DMS114 treated with DMSO at 0.1 percent for 48 hours (cell line): ENCODE data around the gene TEPSIN.

Experiments used
- DNase-seq: peaks from one replicate; lab custom pipeline; 2025; ENCODE audit not compliant: unreplicated experiment; lab: John Stamatoyannopoulos, UW

TEPSIN gene, protein sequence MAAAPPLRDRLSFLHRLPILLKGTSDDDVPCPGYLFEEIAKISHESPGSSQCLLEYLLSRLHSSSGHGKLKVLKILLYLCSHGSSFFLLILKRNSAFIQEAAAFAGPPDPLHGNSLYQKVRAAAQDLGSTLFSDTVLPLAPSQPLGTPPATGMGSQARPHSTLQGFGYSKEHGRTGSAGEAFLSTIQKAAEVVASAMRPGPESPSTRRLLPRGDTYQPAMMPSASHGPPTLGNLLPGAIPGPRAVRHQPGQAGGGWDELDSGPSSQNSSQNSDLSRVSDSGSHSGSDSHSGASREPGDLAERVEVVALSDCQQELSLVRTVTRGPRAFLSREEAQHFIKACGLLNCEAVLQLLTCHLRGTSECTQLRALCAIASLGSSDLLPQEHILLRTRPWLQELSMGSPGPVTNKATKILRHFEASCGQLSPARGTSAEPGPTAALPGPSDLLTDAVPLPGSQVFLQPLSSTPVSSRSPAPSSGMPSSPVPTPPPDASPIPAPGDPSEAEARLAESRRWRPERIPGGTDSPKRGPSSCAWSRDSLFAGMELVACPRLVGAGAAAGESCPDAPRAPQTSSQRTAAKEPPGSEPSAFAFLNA

DNA sequence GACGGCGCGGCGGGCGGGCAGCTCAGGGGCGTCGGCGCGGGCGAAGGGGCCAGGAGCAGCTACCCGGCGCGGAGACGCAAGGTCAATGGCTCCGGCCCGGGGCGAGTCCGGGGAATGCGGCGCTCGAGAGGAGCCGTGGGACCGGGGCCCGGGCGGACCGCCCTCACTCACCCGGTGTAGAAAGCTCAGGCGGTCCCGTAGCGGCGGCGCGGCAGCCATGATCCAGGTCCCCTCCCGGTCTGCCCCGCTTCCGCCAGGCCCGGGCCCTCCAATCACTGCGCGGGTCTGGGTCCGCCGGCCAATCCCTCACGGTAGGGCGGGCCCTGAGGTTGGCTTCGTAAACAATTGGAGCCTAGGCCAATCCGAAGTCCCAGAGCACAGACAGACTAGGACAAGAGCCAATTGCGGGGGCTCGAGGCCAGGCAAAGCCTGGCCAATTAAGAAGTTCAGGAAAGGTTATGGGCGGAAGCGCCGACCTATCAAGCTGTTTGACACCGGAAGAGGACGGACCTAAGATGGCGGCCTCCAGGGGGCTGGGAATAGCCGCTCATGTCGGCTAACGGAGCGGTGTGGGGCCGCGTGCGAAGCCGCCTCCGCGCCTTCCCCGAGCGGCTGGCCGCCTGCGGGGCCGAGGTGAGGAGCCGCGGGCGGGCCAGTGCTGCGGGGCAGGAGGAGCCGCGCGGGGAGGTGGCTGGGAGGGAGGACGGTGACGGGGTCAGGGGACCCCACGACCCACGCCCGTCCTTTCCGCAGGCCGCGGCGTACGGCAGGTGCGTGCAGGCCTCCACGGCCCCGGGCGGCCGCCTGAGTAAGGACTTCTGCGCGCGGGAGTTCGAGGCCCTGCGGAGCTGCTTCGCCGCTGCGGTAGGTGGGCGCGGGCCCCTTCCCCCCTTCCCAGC, at the start of gene TEPSIN, which contains the start of gene NDUFAF8:
TSS of gene TEPSIN (minus strand) at position 241 of the 899 bp plus-strand sequence. CDS start at position 219, 22 bp downstream.
TSS of gene NDUFAF8 (plus strand) at position 504 of the 899 bp plus-strand sequence. CDS start at position 550, 46 bp downstream.
- DNase-seq: peak; percentile 98

- no peak for DNase-seq
Measured at GRCh38 chr17:81287741-81288430, 49.0 kb upstream of the TEPSIN start.

- DNase-seq: no peak
Measured at GRCh38 chr17:81287152-81287551, 48.3 kb upstream of the TEPSIN start.

DNA sequence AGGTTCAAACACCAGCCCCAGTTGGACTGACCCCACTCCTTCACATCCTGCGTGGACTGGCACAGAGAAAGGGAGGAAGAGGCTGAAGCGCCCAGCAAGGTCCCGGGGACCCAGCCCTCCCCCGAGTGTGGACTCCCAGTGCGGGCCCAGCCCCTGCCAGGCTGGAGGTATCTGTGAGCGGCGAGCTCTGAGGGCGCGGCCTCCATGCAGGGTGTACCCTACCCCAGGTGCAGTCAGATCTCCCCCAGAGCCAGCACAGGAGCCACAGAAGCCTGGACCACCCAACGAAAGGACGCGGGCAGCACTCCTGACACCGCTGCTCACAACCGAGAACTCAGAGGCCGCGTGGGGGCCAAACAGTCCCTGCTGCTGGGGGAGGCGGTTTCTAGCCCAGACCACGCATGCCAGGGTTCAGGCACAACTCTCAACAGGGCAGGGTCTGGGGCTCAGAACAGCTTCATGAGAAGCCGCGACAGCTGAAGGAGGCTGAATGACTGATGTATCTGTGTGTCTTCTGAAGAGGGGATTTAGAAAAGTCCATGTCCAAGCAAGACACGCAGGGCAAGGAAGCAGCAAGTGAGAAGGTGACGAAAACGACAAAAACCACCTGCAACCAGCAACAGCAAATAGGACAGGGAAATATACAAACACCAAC, 47.8 kb upstream of the TEPSIN start:
- DNase-seq: no peak

- DNase-seq: no peak
Measured at GRCh38 chr17:81285894-81286293, 47.0 kb upstream of the TEPSIN start.

GRCh38 chr17:81285179-81285878, 46.5 kb upstream of the TEPSIN start:
- DNase-seq: no peak

- DNase-seq: no peak
Measured at GRCh38 chr17:81282876-81283275, 44.0 kb upstream of the TEPSIN start.

- DNase-seq: no peak
Measured at GRCh38 chr17:81282141-81282540, 43.3 kb upstream of the TEPSIN start.

GRCh38 chr17:81280571-81280970, 41.7 kb upstream of the TEPSIN start:
- no peak for DNase-seq

- DNase-seq: no peak
Measured at GRCh38 chr17:81279278-81280275, 40.7 kb upstream of the TEPSIN start.

DNA sequence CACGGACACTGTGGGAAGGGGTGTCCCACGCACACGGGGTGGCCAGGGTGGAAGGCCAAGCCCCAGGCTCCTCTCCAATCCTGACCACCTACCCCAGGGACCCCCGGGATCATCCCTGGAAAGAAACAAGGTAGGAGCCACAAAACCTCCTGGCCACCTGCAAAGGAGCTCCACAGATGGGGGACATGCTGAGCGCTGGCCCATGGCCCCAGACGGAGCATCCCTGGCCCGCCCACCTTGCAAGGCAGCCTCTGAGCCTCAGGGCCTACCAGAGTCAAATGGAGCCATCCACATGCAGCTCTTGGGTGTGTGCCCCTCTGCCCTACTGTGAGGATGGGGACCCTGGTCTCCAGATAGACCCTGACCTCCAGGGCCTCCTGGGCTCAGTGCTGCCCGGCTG, 40.0 kb upstream of the TEPSIN start:
- DNase-seq: no peak

- no peak for DNase-seq
Measured at GRCh38 chr17:81277946-81278693, 39.3 kb upstream of the TEPSIN start.

DNA sequence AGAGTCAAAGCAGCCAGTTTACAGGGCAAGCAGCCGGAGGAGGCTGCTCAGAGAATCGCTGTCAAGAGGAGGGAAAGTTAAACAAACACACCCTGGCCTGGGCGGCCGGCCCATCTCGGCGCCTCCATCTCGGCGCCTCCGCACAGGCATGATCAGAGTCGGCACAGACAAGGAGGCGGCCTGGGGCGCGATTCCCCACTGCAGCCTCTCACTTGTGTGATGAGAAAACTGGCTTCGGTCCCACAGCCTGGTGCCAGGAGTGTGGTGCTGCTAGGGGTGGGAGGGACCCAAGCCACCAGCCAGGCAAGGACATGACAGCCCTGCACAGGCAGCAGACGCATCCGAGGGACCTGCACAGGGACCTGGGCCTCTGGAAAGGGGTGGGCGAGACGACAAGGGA, 38.6 kb upstream of the TEPSIN start:
- DNase-seq: no peak

GRCh38 chr17:81276781-81277180, 37.9 kb upstream of the TEPSIN start:
- no peak for DNase-seq

- DNase-seq: no peak
Measured at GRCh38 chr17:81274471-81274855, 35.6 kb upstream of the TEPSIN start.

- DNase-seq: no peak
Measured at GRCh38 chr17:81273698-81274470, 35.0 kb upstream of the TEPSIN start.

- no peak for DNase-seq
Measured at GRCh38 chr17:81272616-81273015, 33.8 kb upstream of the TEPSIN start.
